ENCODE results near the gene CCDC85C.

Gene CCDC85C

DNA sequence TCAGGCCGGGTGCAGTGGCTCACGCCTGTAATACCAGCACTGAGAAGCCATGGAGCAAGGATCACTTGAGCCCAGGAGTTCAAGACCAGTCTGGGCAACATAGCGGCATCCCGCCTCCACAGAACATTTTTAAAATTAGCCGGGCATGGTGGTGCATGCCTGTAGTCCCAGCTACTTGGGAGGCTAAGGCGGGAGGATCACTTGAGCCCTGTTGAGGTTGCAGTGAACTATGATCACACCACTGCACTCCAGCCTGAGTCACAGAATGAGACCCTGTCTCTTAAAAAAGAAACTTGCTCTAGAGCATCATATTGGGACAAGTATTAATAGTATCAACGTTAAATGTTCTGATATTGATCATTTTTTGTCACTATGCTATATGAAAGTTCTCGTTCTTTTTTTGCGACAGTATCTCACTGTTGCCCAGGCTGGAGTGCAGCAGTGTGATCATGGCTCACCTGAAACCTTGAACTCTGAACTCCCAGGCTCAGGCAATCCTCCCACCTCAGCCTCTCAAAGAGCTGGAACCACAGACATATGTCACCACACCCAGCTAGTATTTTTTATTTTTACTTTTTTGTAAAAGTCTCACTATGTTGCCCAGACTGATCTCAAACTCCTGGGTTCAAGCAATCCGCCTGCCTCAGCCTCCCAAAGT lies 47.7 kb downstream of the CCDC85C start:
- DNase-seq (ENCODE audit: low spot score): no peak

DNA sequence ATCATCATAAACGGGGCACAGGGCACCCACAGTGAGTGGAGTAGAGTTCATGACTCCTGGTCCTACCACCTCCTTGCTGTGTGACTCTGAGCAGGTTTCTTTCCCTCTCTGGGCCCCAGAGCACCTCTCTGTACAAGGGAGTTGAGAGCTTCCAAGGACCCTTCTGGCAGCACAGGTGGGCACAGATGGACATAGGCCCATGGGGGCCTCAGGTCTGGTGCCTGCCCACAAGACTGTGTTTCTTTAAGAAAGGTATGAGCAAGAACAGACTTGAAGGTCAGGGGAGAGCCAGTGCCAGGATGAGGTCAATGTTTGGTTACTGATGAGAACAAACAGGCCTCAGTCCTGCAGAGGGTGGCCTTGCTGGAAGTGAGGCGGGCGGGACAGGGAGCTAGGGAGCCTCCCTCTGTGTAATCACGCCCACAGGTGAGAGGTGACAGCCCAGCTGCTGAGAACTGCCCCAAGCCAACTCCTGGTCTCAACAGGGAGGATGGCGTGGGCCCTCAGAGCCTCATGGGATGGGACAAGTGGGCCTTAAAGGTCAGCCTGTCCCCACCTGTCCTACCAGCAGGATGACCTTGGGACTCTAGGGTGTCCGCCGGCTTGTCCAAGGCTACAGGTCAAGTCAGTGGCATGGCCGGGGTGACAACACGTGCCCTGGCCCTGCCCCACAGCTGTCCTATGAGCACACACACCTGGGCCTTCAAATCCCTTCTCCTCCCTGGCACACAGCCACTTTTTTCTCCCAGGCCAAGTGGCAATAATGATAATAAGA lies 49.1 kb downstream of the CCDC85C start:
- no peak for DNase-seq (ENCODE audit: low spot score)

DNA sequence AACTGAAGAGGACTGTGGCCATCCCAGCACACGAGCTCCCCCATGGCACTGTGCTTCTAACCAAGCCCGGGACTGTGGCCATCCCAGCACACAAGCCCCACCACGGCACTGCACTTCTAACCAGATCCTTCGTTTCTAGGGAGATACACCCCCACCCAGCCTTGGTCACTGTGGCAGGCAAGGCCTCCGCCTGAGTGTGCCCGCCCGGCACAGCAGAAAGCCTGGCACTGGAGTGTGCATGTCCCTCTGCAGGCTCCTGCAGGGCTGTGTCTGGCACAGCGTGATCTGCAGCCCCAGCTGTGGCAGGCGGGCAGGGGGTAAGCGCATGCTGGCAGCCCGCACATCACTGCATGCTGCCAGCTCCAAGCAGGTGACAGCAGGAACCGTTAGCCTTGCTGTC lies 49.8 kb downstream of the CCDC85C start:
- DNase-seq (ENCODE audit: low spot score): no peak

DNA sequence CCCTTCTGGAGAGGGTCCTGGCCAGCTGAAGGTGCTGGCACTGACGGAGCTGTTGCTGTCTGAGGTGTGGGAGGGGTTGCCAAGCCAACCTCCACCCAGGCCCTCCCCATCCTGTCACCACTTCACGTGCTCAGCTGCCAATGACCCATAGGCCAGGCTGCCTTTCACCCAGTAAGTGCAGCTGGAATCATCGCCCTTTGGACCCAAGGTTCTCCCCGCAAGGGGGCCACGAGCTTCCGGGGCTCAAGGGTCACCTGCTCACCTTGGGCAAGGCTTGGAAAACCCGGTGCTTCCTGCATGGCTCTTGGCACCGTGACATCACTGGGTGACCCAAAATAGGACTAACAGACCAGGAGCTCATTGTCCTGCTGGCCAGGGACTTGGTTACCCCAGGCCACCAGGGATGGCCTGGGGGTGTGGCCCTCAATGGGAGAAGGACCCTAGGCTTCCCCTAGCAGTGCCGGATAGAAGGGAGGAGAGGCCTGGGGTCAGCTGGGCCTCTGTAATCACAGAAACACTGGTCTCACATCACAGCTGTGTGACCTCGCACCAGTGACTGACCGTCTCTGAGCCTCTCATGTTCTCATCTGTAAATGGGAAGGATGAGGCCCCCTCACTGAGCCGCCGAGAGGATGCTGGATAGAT lies 51.3 kb downstream of the CCDC85C start:
- DNase-seq (ENCODE audit: low spot score): no peak

DNA sequence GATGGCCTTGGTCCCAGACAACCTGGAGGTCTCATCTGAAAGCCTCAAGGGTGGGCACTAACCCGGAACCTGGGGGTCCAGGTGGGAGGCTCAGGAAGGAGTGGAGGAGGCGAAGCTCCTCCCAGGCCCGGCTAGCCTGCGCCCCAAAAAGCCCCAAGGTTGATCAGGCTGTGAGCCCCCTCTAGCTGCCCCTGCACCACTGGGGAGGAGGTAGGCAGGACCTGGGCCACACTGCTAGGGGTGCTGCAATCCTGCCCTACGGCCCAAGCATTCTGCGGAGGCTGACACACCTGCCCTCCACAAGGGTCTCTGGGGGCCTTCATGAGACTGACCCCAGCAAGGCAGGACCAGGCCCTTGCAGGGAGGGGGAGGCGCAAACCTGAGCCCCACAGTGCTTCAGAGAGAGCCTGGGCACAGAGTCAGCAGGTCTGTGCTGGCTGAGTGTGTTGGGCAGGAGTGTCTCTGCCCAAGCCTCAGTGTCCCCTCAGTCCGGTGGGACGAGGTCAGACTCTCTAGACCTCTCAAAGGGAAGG lies 51.9 kb downstream of the CCDC85C start:
- no peak for DNase-seq (ENCODE audit: low spot score)

DNA sequence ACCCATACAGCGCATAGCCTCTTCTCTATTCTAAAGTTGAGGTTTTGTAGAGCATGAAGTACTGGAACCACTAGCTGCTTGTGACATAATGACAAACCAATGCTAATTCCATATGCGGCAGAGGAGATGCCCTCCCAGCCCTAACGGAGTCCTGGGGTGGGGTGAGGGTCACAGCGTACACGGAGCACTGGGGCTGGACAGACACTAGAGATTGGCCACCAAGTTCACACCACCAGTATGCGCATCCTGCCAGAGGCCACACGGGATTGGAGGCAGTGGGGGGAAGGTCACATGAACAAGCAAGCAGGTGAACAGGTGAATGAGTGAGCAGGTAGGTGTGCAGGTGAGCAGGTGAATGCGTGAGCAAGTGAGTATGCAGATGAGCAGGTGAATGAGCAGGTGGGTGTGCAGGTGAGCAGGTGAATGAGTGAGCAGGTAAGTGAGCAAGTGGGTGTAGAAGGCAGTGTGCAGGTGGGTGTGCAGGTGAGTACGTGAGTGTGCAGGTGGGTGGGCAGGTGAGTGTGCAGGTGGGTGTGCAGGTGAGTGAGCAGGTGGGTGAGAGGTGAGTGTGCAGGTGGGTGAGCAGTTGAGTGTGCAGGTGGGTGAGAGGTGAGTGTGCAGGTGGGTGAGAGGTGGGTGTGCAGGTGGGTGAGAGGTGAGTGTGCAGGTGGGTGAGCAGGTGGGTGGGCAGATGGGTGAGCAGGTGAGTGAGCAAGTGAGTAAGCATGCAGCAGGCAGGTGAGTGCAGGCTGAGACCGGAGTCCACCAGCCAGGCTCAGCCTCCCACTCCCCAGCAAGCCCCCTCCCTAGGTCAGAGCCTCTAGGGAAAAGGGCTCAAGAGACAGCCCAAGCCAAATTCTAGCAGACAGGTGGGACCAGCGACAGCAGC lies 52.7 kb downstream of the CCDC85C start:
- DNase-seq (ENCODE audit: low spot score): no peak

DNA sequence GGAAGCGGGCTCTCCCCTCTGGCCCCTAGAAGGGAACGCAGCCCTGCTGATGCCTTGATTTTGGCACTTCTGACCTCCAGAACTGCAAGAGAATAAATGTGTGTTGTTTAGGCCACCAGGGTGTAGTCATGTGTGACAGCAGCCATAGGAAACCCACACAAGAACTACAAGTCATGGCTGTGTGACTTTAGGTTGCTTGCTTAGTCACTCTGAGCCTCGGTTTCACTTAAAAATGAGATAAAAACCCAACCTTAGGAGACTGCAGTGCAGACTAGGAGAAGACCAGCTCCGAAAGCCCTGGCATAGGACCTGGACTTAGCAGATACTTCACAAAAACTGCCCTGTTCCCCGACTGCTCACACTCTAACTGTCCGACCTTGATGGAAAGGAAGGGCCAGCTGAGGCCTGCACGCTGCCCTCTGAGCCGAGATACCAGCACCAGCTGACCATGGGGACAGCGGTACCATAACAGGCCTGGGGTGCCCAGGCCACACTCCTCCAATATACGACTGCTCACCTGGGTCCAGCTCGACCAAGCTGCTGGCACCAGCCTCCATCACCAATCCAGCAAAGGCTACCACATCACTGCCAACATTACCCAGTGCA lies 53.5 kb downstream of the CCDC85C start:
- DNase-seq (ENCODE audit: low spot score): no peak

GRCh38 chr14:99549684-99550083 lies 54.3 kb downstream of the CCDC85C start:
- no peak for DNase-seq (ENCODE audit: low spot score)

DNA sequence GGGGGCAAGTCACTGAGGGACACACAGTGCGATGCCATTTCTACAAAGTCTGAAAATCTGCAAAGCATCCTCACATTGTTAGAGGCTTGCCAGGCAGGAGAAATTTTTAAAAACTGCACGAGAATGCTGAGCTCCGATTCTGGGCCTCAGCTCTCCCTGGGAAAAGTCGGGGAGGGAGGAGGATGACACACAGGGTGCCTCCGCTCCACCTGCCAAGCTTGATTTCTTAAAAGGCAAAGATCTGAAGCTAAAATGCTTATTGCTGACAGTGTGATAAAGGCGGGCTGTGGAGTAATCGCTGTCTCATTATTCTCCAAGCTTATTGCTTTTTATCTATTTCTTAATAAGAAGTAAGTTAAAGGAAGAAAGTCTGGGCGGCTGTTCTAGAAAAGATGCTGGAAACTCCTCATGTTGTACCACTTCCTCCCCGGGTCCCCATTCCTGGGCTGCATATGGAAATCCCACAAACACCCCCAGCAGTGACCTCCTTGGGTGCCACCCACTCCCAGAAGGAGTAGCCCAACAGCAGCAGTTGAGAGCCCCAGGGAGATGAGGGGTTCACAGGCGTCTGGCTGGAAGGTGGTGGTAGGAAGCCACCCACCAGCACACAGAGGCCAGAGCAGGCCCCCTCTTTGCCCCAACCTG lies 55.0 kb downstream of the CCDC85C start:
- no peak for DNase-seq (ENCODE audit: low spot score)

- DNase-seq (ENCODE audit: low spot score): no peak
Measured at GRCh38 chr14:99548255-99548654, 55.8 kb downstream of the CCDC85C start.

- DNase-seq (ENCODE audit: low spot score): no peak
Measured at GRCh38 chr14:99546234-99546879, 57.6 kb downstream of the CCDC85C start.

DNA sequence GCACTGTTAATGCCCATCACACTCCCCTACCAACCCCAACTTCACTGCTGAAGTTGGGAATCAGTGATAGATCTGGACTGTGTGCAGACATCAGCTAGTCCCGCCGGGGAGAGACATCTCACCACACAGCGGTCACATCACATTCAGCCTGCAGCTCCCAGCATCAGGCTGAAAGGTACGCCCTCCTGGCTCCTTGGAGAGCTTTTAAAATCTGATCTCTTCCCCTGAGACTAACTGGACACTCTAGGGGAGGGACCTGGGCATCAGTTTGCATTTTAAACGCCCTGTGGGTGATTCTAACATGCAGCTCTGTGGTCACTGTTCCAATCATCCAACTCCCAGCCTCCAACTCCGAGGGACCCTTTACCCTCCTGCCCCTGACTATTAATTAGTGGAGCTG lies 58.4 kb downstream of the CCDC85C start:
- no peak for DNase-seq (ENCODE audit: low spot score)

DNA sequence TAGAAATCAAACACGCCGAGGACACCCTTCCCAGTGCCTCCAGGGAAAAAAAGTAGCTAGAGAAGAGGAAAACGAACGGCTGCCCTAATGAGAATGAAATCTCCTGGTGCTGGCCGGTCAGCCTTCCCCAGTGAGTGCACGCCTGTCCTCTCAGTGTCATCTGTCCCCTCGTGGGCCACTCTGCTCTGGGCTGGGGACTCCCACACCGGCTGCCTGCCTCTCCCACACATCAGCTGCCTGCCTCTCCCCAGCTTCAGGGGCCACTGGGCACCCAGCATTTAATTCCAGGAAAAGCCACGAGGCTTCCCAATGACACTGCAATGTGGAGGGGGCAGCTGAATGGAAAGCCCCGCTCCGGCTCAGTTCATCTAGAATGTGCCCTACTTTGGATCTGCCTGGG lies 59.0 kb downstream of the CCDC85C start:
- no peak for DNase-seq (ENCODE audit: low spot score)

DNA sequence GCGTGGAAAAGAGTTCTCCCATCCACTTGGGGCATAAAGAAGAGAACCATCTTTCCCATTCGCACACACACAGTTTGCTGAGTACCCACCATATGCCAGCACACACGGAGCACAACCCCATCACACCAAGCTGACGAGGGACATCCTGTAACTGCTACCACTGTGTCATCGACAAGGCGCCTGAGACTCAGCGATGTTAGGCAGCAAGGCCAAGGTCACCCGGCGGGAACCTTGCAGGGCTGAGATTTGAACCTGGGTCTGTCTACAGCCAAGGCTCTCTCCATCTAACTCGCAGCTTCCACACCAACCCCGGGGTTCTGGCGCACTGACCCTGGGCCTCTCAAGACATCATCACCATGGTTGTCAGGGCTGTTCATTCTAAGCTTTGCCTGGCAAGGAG lies 60.0 kb downstream of the CCDC85C start:
- DNase-seq (ENCODE audit: low spot score): no peak

DNA sequence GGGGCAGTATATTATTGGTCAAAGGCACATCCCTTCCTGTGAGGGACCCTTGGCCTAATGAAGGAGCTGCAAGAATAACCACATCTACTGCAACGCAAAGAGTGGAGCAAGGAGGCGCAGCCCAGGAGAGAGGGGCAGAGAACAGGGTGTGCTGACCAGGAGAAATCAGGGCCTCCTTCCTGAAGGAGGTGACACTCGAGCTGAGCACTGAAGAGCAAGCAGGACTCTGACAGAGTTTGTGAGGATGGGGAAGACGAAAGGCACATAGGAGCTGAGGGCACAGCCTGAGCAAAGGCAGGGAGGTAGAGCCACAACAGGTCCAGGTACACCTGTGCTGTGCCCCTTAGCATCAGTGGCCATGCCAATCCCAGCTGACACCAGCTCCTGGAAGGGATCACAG lies 60.6 kb downstream of the CCDC85C start:
- no peak for DNase-seq (ENCODE audit: low spot score)

DNA sequence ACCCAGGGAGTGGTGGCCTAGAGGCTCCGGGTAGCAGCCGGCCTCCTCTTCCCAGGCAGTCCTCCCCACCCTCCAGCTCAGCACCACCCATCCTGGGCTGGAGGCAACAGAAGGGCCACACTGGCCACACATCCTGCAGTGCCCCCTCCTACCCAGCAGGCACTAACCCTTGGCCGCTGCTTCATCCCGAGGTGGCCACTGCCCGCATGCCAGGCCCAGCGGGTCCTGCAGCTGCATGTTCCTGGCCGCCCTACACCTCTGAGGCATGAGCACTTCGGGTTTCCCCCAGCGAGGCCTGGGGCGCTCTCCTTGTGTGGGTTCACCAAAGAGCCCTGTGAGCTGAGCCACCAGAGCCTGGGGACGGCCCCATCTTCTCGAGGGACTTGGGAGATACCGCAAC lies 61.4 kb downstream of the CCDC85C start:
- no peak for DNase-seq (ENCODE audit: low spot score)

GRCh38 chr14:99541677-99542470 lies 62.1 kb downstream of the CCDC85C start:
- no peak for DNase-seq (ENCODE audit: low spot score)

GRCh38 chr14:99541211-99541610 lies 62.8 kb downstream of the CCDC85C start:
- no peak for DNase-seq (ENCODE audit: low spot score)

DNA sequence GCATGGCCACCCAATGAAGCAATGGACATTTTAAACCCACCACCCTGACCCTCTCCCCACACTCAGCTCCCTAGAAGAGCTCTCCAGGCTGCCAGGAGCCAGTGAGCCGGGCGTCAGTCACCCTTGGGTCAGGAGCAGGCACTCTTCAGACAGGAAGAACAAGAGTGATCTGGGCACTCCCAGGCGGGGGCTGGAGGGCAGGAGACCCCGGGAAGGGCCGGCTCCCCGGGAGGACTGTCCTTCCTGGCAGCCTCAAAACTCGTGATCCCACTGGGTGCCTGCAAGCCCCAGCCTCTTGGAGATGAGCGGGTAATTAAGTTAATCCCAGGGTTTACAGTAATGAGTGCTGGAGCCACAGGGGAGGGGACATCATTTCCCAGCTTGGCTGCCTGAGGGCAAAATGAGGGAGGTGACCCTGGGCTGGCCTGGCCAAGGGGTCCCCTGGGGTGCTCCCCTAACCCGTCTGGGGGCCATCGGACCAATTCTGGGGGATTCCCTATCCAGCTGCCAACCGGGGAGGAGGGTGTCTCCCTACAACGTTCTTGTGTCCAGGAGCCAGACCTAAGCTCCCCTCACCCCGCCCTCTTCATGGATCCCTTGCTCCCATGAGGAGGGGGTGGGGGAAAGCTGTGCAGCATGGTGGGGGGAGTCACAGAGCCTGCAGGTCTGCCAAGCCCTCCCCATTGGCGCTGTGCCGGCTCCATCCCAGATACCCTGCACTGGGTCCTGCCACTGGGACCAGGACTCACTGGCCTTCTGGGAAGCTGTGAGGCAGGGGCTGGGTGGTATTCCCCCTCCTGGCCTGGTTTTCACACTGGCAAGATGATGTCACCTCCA lies 63.6 kb downstream of the CCDC85C start:
- no peak for DNase-seq (ENCODE audit: low spot score)
